HG03139 (cell line): ENCODE measurements around the gene EFNB2.

Experiments
- ATAC-seq: cut with Tn5 transposase; IDR thresholded peaks from one replicate; pipeline ENCODE4 v1.9.1; 2021; ENCODE audit not compliant: unreplicated experiment

EFNB2 gene

GRCh38 chr13:106535552-106536243, at the start of gene EFNB2:
TSS of gene EFNB2 (minus strand) at chr13:106535662. CDS start at chr13:106534964, 698 bp downstream.
- ATAC-seq: peak; percentile 92

GRCh38 chr13:106581225-106581624, 45.8 kb upstream of the EFNB2 start:
- ATAC-seq: no peak

- ATAC-seq: no peak
Measured at GRCh38 chr13:106575896-106576295, 40.4 kb upstream of the EFNB2 start.

- no peak for ATAC-seq
Measured at GRCh38 chr13:106573868-106574267, 38.4 kb upstream of the EFNB2 start.

GRCh38 chr13:106573284-106573846, 37.9 kb upstream of the EFNB2 start:
- no peak for ATAC-seq

GRCh38 chr13:106570299-106570852, 34.9 kb upstream of the EFNB2 start:
- no peak for ATAC-seq

- no peak for ATAC-seq
Measured at GRCh38 chr13:106569233-106570095, 34.0 kb upstream of the EFNB2 start.

GRCh38 chr13:106568299-106569003, 33.0 kb upstream of the EFNB2 start:
- peak; percentile 28 for ATAC-seq

GRCh38 chr13:106567474-106568298, 32.2 kb upstream of the EFNB2 start, which contains the start of gene ARGLU1:
TSS of gene ARGLU1 (minus strand) at chr13:106568137. CDS start at chr13:106567919, 218 bp downstream.
- peak; percentile 71 for ATAC-seq

- ATAC-seq: peak; percentile 44
Measured at GRCh38 chr13:106566641-106567473, 31.4 kb upstream of the EFNB2 start.

GRCh38 chr13:106565127-106565775, 29.8 kb upstream of the EFNB2 start:
- no peak for ATAC-seq

- ATAC-seq: no peak
Measured at GRCh38 chr13:106562301-106562700, 26.8 kb upstream of the EFNB2 start.

GRCh38 chr13:106561551-106562170, 26.2 kb upstream of the EFNB2 start:
- peak; percentile 53 for ATAC-seq

GRCh38 chr13:106560821-106561220, 25.4 kb upstream of the EFNB2 start:
- ATAC-seq: no peak

- no peak for ATAC-seq
Measured at GRCh38 chr13:106558527-106558926, 23.1 kb upstream of the EFNB2 start.

GRCh38 chr13:106555631-106556328, 20.3 kb upstream of the EFNB2 start:
- no peak for ATAC-seq

GRCh38 chr13:106551751-106552150, 16.3 kb upstream of the EFNB2 start:
- no peak for ATAC-seq
